ENCODE measurements around the gene RNU6-1. TPM values are rescaled to one million over a fixed set of nuclear protein-coding genes. Genes with fewer than 3 reads are reported as not detected.

RNU6-1 gene
- total RNA-seq, 1 experiment from 2014 or later = not detected

DNA sequence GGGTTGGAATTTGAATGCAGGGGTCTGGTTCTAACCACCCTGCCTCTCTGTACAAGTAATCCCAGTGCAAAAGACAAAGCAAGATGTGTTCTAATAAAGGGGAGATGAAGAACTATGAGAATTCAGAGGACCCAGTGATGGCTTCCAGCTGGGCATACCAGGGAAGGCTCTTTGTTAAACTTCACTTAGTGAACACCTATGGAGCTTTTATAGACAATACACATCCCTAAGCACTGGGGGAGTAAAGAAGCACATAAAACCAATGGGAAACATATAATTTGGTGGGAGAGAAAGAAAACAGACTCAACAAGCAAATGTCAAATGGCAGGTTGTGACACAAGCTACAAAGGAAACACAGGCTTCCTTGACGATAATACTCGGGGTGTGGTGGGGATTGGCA is 47.9 kb upstream of the RNU6-1 start (continued):
- TF ChIP-seq, protein P1, sequence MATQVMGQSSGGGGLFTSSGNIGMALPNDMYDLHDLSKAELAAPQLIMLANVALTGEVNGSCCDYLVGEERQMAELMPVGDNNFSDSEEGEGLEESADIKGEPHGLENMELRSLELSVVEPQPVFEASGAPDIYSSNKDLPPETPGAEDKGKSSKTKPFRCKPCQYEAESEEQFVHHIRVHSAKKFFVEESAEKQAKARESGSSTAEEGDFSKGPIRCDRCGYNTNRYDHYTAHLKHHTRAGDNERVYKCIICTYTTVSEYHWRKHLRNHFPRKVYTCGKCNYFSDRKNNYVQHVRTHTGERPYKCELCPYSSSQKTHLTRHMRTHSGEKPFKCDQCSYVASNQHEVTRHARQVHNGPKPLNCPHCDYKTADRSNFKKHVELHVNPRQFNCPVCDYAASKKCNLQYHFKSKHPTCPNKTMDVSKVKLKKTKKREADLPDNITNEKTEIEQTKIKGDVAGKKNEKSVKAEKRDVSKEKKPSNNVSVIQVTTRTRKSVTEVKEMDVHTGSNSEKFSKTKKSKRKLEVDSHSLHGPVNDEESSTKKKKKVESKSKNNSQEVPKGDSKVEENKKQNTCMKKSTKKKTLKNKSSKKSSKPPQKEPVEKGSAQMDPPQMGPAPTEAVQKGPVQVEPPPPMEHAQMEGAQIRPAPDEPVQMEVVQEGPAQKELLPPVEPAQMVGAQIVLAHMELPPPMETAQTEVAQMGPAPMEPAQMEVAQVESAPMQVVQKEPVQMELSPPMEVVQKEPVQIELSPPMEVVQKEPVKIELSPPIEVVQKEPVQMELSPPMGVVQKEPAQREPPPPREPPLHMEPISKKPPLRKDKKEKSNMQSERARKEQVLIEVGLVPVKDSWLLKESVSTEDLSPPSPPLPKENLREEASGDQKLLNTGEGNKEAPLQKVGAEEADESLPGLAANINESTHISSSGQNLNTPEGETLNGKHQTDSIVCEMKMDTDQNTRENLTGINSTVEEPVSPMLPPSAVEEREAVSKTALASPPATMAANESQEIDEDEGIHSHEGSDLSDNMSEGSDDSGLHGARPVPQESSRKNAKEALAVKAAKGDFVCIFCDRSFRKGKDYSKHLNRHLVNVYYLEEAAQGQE (IDR thresholded peaks at IDR 0.05; ENCODE audit: low read depth) = no peak
- TF ChIP-seq, protein P2, sequence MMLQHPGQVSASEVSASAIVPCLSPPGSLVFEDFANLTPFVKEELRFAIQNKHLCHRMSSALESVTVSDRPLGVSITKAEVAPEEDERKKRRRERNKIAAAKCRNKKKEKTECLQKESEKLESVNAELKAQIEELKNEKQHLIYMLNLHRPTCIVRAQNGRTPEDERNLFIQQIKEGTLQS (IDR thresholded peaks at IDR 0.05) = no peak
- no peak for TF ChIP-seq SIN3A (IDR thresholded peaks at IDR 0.05; ENCODE audit: low read depth)

DNA sequence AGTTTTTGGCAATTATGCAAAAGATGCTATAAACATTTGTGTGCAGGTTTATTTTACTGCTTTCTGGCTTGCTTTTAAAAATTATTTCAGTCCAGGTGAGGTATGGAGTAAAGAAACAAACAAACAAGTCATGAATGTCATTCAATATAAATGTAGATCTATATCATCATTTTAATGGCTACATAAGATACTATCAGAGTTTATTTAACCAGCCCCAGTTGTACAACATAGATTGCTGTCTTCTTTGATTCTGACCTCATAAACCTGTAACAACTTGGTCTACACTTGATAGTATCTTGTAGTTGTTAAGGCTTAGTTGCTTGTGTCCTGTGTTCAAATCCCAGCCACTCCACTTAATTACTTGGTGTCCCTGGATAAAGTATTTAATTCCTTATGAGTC is 46.0 kb upstream of the RNU6-1 start:
- Histone ChIP-seq H3K27ac (ENCODE audit: low read depth, low read length) (no peak overlapping the region), H2AFZ (ENCODE audit: low read depth, low read length, poor library complexity, severe bottlenecking) (peak overlapping the region; percentile 91), H3K36me3 (ENCODE audit: control insufficient read depth in 1 of 2, insufficient read depth in 2 of 2, low read length in 2 of 2) (no peaks in the 10 kb centered on the region), H3K27me3 (ENCODE audit: insufficient read depth, low read length) (no peaks in the 10 kb centered on the region), H3K9me3 (ENCODE audit: control insufficient read depth in 1 of 2, insufficient read depth in 1 of 2, low read depth in 1 of 2, low read length in 2 of 2) (no peaks in the 10 kb centered on the region), H3K4me3 (replicated peaks in 1 of 2; ENCODE audit: low read depth in 1 of 2, low read length in 2 of 2) (no peak overlapping the region), H3K4me2 (ENCODE audit: low read length) (peak overlapping the region; percentile 96; the same call in 1 of the 2 replicates), H4K20me1 (ENCODE audit: insufficient read depth) (no peaks in the 10 kb centered on the region), H3K9ac (ENCODE audit: low read length) (no peak overlapping the region), H3K79me2 (ENCODE audit: insufficient read depth, low read length) (no peaks in the 10 kb centered on the region), H3K4me1 (ENCODE audit: control insufficient read depth in 1 of 2, insufficient read depth in 2 of 2, low read length in 2 of 2) (peaks cover 14 to 17% of the 10 kb centered on the region in 2 experiments), H3K9me2 (ENCODE audit: insufficient read depth) (no peaks in the 10 kb centered on the region)
- BruUV-seq (replicated peaks) = no TSS peak
- RAD21 ChIA-PET (ENCODE audit: low non-redundant PET in 1 of 2, low total read pairs in 2 of 2, uncharacterized antibody in 2 of 2, unreplicated experiment in 2 of 2) = no interaction called here
- ATAC-seq (no peak), DNase-seq (ENCODE audit: low read depth, low spot score) (no peak)
- CTCF ChIA-PET = no interaction called here
- TF ChIP-seq JUND (IDR thresholded peaks at IDR 0.05) (no peak), CBX3 (IDR thresholded peaks at IDR 0.05; ENCODE audit: low read depth) (no peak), ZFX (IDR thresholded peaks at IDR 0.05) (no peak), TCF7L2 (IDR thresholded peaks at IDR 0.05; ENCODE audit: borderline replicate concordance, extremely low read depth, insufficient read depth, insufficient read length) (no peak), EGR1 (IDR thresholded peaks at IDR 0.05; ENCODE audit: low read depth) (no peak), SP1 (IDR thresholded peaks at IDR 0.05; ENCODE audit: low read depth) (no peak), ZNF274 (IDR thresholded peaks at IDR 0.05; ENCODE audit: low read depth, low read length) (no peak), FOSL1 (IDR thresholded peaks at IDR 0.05; ENCODE audit: low read depth) (no peak), SIN3A (IDR thresholded peaks at IDR 0.05; ENCODE audit: low read depth) (no peak), YY1 (IDR thresholded peaks at IDR 0.05; ENCODE audit: extremely low read depth, insufficient replicate concordance, low read depth, low read length) (no peak), ELF1 (IDR thresholded peaks at IDR 0.05; ENCODE audit: borderline replicate concordance, low read depth) (no peak)
- TF ChIP-seq, protein P3, sequence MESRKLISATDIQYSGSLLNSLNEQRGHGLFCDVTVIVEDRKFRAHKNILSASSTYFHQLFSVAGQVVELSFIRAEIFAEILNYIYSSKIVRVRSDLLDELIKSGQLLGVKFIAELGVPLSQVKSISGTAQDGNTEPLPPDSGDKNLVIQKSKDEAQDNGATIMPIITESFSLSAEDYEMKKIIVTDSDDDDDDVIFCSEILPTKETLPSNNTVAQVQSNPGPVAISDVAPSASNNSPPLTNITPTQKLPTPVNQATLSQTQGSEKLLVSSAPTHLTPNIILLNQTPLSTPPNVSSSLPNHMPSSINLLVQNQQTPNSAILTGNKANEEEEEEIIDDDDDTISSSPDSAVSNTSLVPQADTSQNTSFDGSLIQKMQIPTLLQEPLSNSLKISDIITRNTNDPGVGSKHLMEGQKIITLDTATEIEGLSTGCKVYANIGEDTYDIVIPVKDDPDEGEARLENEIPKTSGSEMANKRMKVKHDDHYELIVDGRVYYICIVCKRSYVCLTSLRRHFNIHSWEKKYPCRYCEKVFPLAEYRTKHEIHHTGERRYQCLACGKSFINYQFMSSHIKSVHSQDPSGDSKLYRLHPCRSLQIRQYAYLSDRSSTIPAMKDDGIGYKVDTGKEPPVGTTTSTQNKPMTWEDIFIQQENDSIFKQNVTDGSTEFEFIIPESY (IDR thresholded peaks at IDR 0.05; ENCODE audit: extremely low read depth, insufficient replicate concordance, low read length) = no peak
- TF ChIP-seq, protein P2 (IDR thresholded peaks at IDR 0.05) = no peak
- intact Hi-C loops (cut with micrococcal nuclease) = no loop called here
- POLR2A ChIA-PET = no interaction called here

Data from HCT116 (cell line).